Endometrial microvascular endothelial cells (primary cell): ENCODE results near the gene ATOX1. TPM values are rescaled to one million over a fixed set of nuclear protein-coding genes. Genes with fewer than 3 reads are reported as not detected.
"Not testable (repeated sequence)": the region's sequence is repeated elsewhere in the genome, so short reads cannot be mapped to it uniquely, and the experiment has no call there.

Experiments used
- in situ Hi-C: cut with HindIII; loops from 2 replicates; pipeline ENCODE4 v1.10.0; 2017; ENCODE audit warnings: low sequenced_read_pairs, low pct_unique_long_range_greater_than_20kb; ENCODE audit errors: inconsistent ontology term
- total RNA-seq: library from RNA; depleted of rRNA; stranded (reverse); fragments of >200 nt; gene quantifications from one replicate; pipeline ENCODE4 v1.2.3, GENCODE V29; 2015; ENCODE audit errors: inconsistent ontology term

ATOX1 gene, protein sequence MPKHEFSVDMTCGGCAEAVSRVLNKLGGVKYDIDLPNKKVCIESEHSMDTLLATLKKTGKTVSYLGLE
- 146 TPM for total RNA-seq

DNA sequence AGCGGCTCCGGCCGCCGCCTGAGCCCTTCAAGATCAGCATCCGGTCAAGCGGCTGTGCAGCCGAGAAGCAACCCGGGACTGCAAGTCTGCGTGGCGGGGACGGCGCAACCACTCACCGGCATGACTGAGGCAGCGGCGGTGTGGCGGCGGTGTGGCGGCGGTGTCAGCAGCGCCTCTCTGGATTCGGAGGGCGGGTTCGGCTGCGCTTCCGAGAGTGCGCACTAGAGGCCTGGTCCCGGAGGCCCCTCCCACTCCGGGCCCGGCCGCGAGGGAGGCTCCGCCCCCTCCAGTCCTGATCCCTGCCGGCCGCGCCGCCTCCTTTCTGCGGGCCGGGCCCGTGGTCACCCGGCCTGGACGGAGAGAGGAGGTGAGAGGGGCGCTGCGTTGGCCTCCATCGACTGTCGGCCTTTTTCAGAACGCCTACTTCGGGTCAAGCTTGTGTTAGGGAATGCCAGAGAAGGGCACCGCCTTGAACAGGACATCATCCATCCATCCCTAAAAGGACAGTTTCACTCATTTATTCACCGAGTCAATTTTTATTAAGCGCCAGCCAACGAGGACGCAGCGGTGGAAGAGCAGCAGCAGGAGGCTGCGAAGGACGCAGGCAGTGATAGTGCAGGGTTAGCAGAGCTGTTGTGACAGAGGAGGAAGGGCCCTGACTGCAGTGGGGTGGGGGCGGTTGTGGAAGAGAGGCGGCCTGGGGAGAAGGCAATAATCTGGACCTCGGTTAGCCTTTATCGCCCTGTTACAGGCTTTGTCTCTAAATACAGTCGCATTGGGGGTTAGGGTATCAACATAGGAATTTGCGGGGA, at the start of gene ATOX1:
Gene ATOX1, minus strand, starts transcription at position 202 of the 812 bp plus-strand sequence. Its CDS starts 80 bp downstream, at position 122.
- in situ Hi-C loops = no loop called here

DNA sequence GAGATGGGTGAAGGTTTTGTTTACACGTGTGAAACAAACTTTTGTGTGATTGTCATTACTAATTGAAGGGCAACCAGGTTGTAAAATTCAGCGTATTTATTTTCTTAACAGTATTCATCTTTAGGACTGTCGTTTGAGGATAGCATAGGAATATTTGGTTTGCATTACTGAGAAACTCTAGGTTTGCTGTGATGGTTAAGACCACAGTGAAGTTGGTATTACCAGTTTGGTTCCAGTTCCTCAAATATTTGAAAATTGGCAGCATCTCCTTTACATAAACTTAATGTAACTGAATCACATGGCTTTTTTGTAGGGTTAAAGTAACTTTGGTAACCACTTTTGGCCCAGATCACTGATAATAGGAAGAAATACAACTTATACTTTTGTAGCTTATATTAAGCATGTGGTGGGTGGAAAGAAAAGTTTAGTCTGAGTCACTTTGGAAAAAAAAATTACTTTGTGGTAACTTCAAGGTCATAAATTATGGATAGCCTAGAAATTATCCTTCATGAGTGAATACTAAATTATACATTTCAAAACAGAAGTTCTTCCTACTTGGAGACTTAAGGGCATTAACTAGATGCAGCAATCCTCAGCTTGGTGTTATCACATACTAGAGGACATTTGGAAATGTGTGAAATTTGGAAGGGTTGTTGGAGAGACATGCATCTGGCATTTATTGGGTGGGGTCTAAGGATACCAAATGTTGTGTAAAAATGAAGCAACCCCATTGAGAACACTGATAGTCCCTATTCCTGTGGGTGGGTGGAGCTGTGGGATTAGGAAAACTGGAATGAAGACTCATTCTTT, 47.2 kb upstream of the ATOX1 start:
- in situ Hi-C loops = no loop called here

DNA sequence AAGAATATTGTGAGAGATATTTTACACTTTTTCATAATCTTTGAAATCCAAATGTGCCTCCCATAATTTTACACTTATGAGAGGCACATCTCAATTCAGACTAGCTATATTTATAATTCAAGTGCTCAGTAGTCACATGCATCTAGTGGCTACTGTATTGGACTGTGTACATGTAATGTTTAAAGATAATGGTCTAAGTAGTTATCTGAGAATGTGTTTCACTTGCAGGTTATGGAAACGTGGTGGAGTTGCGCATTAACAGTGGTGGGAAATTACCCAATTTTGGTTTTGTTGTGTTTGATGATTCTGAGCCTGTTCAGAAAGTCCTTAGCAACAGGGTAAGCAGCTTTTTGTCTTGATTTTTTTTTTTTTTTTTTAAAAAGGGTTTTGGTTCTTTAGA, 42.1 kb upstream of the ATOX1 start:
- in situ Hi-C loops = no loop called here

DNA sequence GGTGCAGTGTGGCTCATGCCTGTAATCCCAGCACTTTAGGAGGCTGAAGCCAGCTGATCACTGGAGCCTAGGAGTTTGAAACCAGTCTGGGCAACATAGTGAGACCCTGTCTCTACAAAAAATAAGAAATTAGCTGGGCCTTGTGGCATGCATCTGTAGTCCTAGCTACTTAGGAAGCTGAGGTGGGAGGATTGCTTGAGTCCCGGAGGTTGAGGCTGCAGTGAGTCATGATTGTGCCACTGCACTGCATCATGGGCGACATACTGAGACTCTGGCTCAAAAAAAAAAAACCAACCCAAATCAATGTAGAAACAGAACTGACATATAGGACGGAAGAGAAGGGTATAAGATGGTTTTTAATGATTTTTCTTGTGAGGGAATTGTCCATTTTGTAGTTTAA, 41.0 kb upstream of the ATOX1 start:
- in situ Hi-C loops = no loop called here

DNA sequence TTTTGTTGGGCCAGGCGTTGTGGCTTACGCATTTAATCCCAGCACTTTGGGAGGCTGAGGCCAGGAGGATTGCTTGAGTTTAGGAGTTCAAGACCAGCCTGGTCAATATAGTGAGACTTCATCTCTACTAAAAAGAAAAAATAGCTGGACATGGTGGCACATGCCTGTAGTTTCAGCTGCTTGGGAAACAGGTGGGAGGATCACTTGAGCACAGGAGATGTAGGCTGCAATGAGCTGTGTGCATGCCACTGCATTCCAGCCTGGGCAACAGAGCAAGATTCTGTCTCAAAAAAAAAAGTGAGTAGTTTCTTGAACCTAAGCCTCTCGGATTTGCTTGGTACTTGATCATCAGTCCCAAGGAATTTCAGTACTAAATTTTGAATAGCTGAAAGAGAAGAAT, 40.2 kb upstream of the ATOX1 start:
- in situ Hi-C loops = no loop called here

DNA sequence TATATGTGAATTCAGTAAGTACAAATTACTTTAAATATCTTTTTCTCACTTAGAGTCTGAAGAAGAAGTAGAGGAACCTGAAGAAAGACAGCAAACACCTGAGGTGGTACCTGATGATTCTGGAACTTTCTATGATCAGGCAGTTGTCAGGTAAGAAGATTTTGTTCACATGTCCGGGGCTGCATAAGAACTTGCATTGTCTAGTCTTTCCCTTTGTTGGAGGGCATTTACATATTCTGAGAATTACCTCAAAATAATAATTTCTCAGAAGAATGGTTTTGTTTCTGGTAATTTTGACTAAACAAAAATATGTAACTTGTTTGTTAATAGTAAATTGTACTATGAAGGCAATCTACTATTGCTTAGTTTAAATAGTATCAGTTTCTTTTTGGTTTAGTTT, 37.0 kb upstream of the ATOX1 start:
- in situ Hi-C loops = no loop called here

DNA sequence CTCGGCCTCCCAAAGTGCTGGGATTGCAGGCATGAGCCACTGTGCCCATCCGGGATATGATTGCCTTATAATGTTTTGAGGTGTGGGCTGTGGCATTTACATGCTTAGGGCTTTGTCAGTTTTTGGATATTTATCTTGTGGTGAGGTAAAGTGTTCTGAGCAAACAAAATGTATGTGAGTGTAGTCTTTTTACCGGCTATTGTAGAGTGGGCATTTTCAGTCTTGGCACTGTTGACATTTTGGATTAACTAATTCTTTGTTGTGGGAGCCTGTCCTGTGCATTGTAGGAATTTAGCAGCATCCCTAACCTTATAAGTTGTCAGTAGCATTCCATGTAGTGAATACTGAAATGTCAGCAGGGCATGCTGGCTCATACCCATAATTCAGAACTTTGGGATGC, 34.9 kb upstream of the ATOX1 start:
- in situ Hi-C loops = no loop called here

DNA sequence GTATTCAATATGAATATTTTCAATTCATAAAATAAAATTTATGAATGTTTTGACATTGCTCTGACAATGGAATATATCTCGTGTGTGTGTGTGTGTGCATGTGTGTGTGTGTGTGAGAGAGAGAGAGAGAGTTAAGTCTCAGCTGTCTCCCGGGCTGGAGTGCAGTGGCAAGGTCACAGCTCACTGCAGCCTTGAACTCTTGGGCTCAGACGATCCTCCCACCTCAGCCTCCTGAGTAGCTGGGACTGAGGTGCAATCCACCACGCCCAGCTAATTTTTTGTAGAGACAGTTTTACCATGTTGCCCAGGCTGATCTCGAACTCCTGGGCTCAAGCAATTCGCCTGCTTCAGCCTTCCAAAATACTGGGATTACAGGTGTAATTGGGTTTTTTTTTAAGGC, 29.4 kb upstream of the ATOX1 start:
- in situ Hi-C loops = no loop called here

DNA sequence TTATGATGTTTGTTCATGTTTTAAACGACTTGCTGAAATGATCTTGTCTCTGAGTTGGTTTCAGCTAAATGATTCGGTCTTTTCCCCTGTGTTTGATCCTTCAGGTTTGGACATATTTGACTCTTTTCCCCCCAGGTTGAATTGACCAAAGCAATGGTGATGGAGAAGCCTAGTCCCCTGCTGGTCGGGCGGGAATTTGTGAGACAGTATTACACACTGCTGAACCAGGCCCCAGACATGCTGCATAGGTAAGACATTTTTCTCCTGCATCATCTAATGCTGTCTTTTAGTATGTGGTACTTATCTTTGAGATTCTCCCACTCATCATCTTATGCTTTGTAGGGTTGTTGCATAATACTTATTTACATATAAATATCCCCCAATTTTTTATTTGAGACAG, 28.0 kb upstream of the ATOX1 start:
- in situ Hi-C loops = no loop called here

DNA sequence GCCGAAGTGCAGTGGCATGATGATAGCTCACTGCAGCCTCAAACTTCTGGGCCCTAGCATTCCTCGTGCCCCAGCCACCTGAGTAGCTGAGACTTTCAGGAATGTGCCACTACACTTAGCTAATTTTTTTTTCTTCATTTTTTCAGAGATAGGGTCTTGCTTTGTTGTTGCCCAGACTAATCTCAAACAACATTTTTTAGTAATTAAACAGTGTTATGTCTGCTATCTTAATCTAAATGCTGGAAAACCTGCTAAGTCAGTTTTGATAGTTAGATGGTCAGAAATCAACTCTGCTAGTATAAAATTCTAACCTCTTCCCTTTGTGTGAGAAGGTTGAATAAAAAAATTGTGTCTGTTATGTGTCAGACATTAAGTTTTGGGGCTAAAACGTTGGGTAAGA, 25.7 kb upstream of the ATOX1 start:
- in situ Hi-C loops = no loop called here

DNA sequence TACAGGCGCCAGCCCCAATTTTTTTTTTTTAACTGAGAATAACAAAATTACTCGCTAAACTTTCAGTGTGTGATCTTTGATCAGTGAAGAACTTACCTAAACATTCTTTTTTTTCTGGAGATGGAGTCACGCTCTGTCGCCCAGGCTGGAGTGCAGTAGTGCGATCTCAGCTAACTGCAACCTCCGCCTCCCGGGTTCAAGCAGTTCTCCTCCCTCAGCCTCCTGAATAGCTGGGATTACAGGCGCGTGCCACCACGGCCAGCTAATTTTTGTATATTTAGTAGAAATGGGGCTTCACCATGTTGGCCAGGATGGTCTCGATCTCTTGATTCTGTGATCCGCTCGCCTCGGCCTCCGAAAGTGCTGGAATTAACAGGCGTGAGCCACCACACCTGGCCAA, 25.2 kb upstream of the ATOX1 start:
- in situ Hi-C loops = not testable (repeated sequence)

DNA sequence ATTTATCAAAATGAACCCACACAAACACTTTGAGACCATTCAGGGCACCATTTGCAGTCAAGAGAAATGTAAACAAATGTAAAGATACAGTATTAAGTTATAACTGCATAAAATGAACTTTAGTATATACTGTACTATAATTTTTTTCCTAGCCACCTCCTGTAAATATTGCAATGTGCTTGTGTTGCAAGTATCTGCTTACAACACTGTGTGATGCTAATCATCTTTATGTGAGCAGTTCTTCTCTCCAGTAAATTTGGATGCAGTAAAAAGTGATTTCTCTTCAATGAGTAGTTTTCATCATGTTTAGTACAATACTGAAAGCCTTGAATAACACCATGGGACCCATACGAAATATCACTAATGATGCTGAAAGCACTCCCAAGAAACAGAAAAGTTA, 22.8 kb upstream of the ATOX1 start:
- in situ Hi-C loops = no loop called here

DNA sequence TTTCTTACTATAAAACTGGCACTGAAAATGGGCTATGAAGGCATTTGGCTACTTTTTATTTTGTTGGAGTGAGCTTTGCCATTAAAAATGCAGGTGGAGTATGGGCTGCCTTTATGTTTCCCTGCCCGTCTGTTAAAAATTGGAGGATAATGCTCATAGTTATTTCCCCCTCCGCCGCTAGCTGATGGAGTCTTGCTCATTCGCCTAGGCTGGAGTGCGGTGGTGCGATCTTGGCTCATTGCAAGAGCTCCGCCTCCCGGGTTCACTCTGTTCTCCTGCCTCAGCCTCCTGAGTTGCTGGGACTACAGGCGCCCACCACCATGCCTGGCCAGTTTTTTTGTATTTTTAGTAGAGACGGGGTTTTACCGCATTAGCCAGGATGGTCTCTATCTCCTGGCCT, 21.9 kb upstream of the ATOX1 start:
- in situ Hi-C loops = no loop called here

DNA sequence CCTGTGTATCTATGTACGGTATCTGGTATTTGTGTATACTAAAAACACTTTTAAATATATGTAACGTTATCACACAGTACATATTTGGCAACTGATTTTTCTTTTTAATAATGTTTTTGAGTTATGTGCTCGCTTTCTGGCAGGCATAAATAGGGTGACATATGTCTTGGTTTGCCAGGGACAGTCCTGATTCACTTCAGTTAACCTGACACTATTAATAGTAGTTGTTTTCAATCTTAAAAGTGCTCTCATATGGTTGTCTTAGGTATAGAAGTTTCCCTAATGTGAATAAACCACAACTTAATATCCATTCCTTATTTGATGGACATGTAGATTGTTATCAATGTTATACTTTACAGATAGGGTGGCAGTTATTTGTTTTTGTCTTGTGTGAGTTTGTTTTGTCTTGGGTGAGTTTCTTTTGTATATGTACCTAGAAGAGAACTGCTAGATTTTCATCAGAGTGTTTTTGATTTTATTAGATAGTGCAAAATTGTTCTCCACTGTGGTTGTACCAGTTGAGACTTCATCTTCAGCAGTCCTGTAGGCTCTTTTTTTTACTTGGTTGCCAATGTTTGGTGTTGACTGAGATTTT, 21.2 kb upstream of the ATOX1 start:
- in situ Hi-C loops = no loop called here

DNA sequence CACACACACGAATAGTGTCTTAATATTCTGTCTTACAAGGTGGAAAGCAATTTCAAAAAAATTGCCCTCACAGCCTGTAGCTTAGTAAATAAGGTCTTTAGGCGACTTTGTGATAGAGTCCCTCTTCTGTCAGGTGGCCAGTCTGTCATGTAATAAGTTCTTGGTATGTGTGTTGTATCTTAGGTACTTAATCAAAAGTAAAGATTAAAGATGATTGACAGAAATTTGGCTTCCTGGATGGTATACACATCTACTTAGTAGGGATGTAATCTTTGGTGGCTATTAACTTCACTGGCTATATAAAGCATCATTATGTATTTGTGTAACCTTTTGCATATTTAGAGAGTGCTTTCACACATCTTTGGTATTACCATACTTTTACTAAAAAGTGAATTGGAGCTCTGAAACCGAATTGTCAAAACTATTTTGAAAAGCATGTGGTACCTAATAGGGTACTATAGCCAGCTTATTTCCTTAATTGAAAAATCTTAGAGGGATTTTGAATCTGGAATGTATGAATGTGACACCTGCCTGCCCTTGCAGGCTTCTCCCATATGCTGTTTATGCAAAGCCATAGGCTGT, 16.7 kb upstream of the ATOX1 start:
- in situ Hi-C loops = no loop called here

DNA sequence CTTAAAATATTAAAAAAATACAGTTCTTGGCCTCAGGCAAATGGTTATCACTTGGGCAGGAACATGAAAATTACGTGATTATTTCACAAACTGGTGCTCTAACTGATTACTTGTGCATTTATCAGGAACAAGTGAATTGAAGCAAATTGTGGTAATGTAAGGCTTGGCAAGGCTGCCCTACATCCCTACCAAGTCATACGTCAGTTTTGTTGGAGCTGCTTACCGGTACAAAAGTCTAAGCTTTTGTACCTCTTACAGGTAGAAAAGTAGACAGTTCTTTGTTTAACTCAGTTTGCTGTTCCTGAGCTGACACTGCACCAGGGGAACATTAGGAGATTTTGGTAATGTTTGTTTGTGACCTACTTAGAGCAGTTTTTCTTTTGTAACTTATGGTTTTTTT, 15.5 kb upstream of the ATOX1 start:
- in situ Hi-C loops = no loop called here

DNA sequence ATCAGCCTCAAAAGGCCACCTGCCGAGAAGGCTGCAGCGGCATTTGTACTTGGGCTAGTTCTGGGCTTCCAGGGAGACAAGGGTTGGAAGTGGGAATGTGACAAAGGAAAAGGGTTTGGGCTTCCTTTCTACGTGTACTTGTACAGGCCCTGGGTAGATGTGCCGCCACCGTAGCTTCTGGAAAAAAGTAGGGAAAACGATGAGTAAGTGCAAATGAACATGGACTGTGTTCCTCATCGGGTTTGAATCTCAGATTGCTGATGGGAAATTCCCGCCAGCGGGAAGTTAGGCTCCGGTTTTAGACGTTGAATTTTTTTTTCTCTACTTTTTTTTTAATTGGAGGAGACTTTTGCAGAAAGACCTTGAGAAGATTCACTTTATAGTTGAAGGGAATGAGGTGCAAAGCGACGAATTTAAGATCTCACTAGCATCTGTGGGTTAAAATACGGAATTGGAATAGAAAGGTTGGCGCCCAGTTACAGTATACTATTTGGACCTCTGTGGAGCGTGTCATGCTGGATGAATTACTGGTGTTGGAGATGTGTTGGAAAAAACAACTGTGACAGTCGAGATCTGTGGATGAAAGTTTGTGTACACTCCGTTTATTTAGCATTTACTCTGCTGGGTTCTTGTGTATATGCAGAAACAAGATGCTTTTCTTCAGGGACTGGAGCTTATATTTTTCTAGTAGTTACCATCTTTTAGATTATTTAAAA, 14.6 kb upstream of the ATOX1 start:
- in situ Hi-C loops = no loop called here

DNA sequence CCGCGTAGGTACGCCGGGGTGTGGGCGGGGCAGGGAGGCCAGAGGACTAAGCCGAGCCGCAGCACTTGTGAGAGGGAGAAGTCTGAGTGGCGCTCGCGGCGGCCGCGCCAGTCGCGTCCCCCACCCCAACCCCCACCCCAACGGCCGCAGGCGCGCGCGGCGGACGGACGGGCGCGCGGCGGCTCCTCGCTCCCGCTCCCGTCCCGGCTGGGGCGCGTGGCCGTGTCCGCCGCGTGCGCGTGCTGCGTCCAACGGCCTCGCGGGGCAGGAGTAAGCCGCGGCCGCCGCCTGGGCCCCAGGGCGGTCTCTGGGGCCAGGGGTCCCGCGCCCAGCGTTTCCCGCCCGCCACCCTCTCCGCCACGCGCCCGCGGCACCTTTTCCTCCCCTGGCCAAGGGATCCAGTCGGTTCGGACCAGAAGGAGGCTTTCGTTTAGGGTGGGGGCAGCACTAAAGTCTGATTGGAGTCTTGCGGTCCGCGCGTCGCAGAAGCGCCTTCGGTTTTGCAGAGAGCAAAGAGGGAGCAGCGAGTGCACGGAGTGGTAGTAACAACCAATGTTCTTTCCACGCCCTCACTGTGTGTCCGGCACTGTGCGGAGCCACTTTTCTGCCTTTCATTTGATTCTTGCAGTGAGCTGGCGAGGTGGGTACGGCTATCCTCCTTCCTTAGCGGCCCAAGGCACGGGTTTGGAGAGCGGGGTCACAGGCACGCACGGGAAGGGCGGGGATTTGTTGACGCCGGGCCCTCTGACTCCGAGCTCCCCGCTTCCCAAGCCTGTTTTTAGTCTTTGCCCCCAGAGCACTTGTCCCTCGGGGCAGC, 13.8 kb upstream of the ATOX1 start:
- in situ Hi-C loops = no loop called here
